Uterine smooth muscle cell (primary cell): ENCODE results near the gene HCAR1. TPM values are rescaled to one million over a fixed set of nuclear protein-coding genes. Genes with fewer than 3 reads are reported as not detected.

Experiments
- total RNA-seq: library from RNA; depleted of rRNA; stranded (reverse); fragments of >200 nt; gene quantifications from 2 replicates; pipeline ENCODE4 v1.2.3, GENCODE V29; 2014

Gene HCAR1, protein sequence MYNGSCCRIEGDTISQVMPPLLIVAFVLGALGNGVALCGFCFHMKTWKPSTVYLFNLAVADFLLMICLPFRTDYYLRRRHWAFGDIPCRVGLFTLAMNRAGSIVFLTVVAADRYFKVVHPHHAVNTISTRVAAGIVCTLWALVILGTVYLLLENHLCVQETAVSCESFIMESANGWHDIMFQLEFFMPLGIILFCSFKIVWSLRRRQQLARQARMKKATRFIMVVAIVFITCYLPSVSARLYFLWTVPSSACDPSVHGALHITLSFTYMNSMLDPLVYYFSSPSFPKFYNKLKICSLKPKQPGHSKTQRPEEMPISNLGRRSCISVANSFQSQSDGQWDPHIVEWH
- total RNA-seq, result 1.00 and 1.5 TPM in 2 replicates

DNA sequence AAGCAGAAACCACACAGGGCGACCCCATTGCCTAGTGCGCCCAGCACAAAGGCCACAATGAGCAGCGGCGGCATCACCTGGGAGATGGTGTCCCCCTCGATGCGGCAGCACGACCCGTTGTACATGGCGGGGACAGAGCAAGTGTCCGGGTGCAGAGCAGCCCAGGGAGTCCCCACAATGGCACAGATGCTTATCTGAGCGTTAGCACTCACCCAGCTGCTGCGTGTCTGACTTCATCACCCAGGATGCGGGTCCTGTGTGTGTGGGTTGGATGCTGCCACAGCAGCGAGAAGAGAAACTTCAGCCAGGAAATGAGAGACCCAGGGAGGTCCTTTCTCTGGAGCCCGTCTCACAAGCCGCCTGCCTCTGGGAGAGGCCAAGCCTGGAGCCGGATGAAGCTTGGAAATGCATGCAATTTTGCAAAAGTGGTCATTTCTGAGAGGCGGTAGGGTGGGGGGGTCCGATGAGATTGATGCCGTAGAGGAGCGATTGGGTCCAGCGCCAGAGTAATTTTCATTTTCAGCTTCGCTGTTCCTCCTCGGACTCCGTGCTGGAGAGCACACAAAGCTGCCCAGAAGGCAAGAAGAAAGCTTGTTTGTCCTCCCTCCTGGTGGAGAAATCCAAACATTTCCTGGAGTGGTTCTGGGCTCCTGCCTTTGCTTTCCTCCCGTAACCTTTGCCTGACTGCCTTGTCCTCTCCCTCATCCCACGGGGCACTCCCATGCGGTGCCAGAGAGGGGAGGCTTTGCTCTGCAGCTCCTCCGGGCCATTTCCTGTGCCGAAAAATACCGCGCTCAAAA is at the start of gene HCAR1:
Gene HCAR1, minus strand, starts transcription at position 630 of the 800 bp plus-strand sequence. Its CDS starts 505 bp downstream, at position 125.

GRCh38 chr12:122752464-122753318 is 22.0 kb upstream of the HCAR1 start, which contains the start of gene DENR:
DENR (plus strand) TSS chr12:122752824; CDS start chr12:122753702, 878 bp downstream.

GRCh38 chr12:122716658-122717057 is 14.0 kb downstream of the HCAR1 start, which contains the start of gene HCAR3:
HCAR3 (minus strand) TSS chr12:122716811; CDS start chr12:122716737, 74 bp downstream.

DNA sequence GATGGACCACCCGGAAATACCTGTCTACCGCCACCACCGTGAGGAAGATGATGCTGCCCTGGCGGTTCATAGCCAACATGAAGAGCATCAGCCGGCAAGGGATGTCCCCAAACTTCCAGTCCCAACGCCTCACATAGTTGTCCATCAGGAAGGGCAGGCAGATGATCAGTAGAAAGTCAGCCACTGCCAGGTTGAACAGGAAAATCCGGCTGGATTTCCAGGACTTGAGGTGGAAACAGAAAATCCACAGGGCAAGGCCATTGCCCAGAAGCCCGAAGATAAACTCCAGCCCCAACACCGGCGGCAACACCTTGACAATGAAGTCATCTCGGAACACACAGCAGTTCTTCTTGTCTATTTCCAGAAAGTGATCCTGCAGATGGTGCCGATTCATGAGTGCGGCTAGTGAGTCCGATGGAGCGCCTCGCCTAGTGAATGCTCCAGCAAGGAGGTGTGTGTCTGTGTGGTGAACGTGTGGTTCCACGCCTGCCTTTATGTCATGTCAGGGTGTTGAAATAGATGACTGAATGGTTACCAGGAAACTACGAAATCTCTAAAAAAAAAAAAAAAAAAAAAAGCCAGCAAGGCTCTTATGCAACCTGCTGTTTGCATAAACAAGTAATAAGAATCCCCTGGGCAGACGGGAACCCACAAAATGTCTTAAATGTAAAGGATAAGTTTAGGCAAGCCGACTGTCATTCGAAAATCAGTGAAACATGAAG is 27.6 kb downstream of the HCAR1 start, which contains the start of gene HCAR2:
Gene HCAR2, minus strand, starts transcription at position 468 of the 722 bp plus-strand sequence. Its CDS starts 74 bp downstream, at position 394.

Other genes starting within 250 kb of the HCAR1 start
- 20.4 TPM in 2 replicates for gene ZCCHC8, start 229.9 kb downstream of the HCAR1 start, total RNA-seq
- 55.7 and 70.2 TPM in 2 replicates for gene RSRC2, start 203.9 kb downstream of the HCAR1 start, total RNA-seq
- gene KNTC1, start 203.6 kb downstream of the HCAR1 start, total RNA-seq, result 29.0 and 87.0 TPM in 2 replicates
- not detected in 2 replicates for gene HCAR2, start 27.5 kb downstream of the HCAR1 start, total RNA-seq
- not detected in 2 replicates for gene HCAR3, start 14.0 kb downstream of the HCAR1 start, total RNA-seq
- 37.9 and 47.0 TPM in 2 replicates for gene DENR, start 22.0 kb upstream of the HCAR1 start, total RNA-seq
- gene CCDC62, start 43.7 kb upstream of the HCAR1 start, total RNA-seq, result 0.55 and 1.2 TPM in 2 replicates
- gene HIP1R, start 104.6 kb upstream of the HCAR1 start, total RNA-seq, result 14.7 and 25.7 TPM in 2 replicates
- 13.6 and 13.8 TPM in 2 replicates for gene VPS37B, start 165.3 kb upstream of the HCAR1 start, total RNA-seq
- gene ABCB9, start 235.6 kb upstream of the HCAR1 start, total RNA-seq, result 6.3 and 6.4 TPM in 2 replicates
- gene OGFOD2, start 244.4 kb upstream of the HCAR1 start, total RNA-seq, result 14.9 and 15.0 TPM in 2 replicates
- 168 and 195 TPM in 2 replicates for gene ARL6IP4, start 249.8 kb upstream of the HCAR1 start, total RNA-seq